AG04450 (cell line): Measurements from ENCODE around the gene ATG4D. TPM values are rescaled to one million over a fixed set of nuclear protein-coding genes. Genes with fewer than 3 reads are reported as not detected.

Experiments used
- CTCF ChIA-PET: fragments of 300-600, 350-600 bp; formaldehyde crosslinking; extraction: SDS; loops from one replicate; lab custom pipeline; 2022; ENCODE audit warnings: antibody characterized with exemption, inconsistent platforms; lab: Charles Lee
- POLR2A ChIA-PET: fragments of 350-600 bp; formaldehyde crosslinking; extraction: SDS; loops from one replicate; lab custom pipeline; 2021; ENCODE audit warnings: antibody characterized with exemption, inconsistent platforms; lab: Yijun Ruan, JAX
- DNase-seq: peaks from one replicate; pipeline ENCODE4 v3.0.0-alpha.2; 2011; ENCODE audit warnings: low read depth, low spot score
- H3K27ac ChIP-seq: one replicate; pipeline ENCODE4 v1.5.1; 2012; ENCODE audit warnings: low read depth, low read length, control low read depth
- H3K27me3 ChIP-seq: one replicate; pipeline ENCODE4 v1.6.0; 2012; ENCODE audit warnings: low read length; ENCODE audit not compliant: control insufficient read depth, insufficient read depth
- H3K4me3 ChIP-seq: 2 replicates; pipeline ENCODE4 v1.5.1; 2011; ENCODE audit warnings: mild to moderate bottlenecking, low read depth, low read length, control low read depth
- H3K9me3 ChIP-seq: 2 replicates; pipeline ENCODE4 v1.5.1; 2012; ENCODE audit warnings: low read length; ENCODE audit not compliant: control insufficient read depth, insufficient read depth
- CTCF ChIP-seq: IDR thresholded peaks from 2 replicates; pipeline ENCODE4 v1.5.1; 2011; ENCODE audit warnings: low read depth, low read length, control low read depth, inconsistent platforms
- polyA plus RNA-seq: library from polyadenylated mRNA; depleted of rRNA; stranded (reverse); fragments of >200 nt; gene quantifications from 2 replicates; pipeline ENCODE4 v1.2.3, GENCODE V29; 2011

ATG4D gene
- polyA plus RNA-seq, 1 experiment = 4.6 TPM

GRCh38 chr19:10501971-10502523, 41.7 kb upstream of the ATG4D start:
- Histone ChIP-seq H3K27ac (peak overlapping the region; percentile 92), H3K9me3 (no peaks in the 10 kb centered on the region; the same call in 1 of the 2 replicates), H3K4me3 (peak overlapping the region; percentile 82), H3K27me3 (no peaks in the 10 kb centered on the region)
- TF ChIP-seq CTCF = no peak
- ChIA-PET CTCF (no interaction called here), POLR2A (interaction anchor here (0.6 kb wide), 1 partner anchor 150 kb away, joined by 7 read pairs; no protein-coding TSS in a partner anchor)
- no peak for DNase-seq

GRCh38 chr19:10502524-10503001, 41.1 kb upstream of the ATG4D start:
- Histone ChIP-seq H3K4me3 (peak overlapping the region; percentile 82), H3K27me3 (no peaks in the 10 kb centered on the region), H3K9me3 (no peaks in the 10 kb centered on the region; the same call in 1 of the 2 replicates), H3K27ac (peak overlapping the region; percentile 92)
- TF ChIP-seq CTCF = no peak
- CTCF ChIA-PET = interaction anchor here (0.6 kb wide), 1 partner anchor 59 kb away, joined by 3 read pairs; no protein-coding TSS in a partner anchor
- POLR2A ChIA-PET = interaction anchor here (0.6 kb wide), 1 partner anchor 150 kb away, joined by 7 read pairs; no protein-coding TSS in a partner anchor
- DNase-seq = peak; percentile 38

GRCh38 chr19:10503002-10503789, 40.5 kb upstream of the ATG4D start, which contains the start of gene KEAP1:
Gene KEAP1, minus strand, starts transcription at chr19:10503356. Its CDS starts 3,323 bp downstream, at chr19:10500033.
- Histone ChIP-seq H3K27ac (peak within 1 kb of the TSS; percentile 92), H3K4me3 (peak within 1 kb of the TSS; percentile 82), H3K9me3 (no peaks in the 10 kb centered on the region; the same call in 1 of the 2 replicates), H3K27me3 (peaks cover 3% of the 10 kb centered on the region)
- POLR2A ChIA-PET = interaction anchor here (0.6 to 0.7 kb wide), 2 partner anchors 149 to 311 kb away, joined by 3 to 7 read pairs; no protein-coding TSS in a partner anchor
- TF ChIP-seq CTCF = no peak
- no peak for DNase-seq
- CTCF ChIA-PET = interaction anchor here (0.6 kb wide), 1 partner anchor 59 kb away, joined by 3 read pairs; no protein-coding TSS in a partner anchor

- Histone ChIP-seq H3K27me3 (peaks cover 3% of the 10 kb centered on the region), H3K4me3 (no peak overlapping the region), H3K27ac (no peak overlapping the region), H3K9me3 (no peaks in the 10 kb centered on the region; the same call in 1 of the 2 replicates)
- ChIA-PET POLR2A (no interaction called here), CTCF (interaction anchor here (0.5 to 1.4 kb wide), 10 partner anchors 18 to 139 kb away, joined by 3 to 6 read pairs (median 4); partner anchors contain the start of gene CDC37)
- DNase-seq = no peak
- peak; percentile 81 for TF ChIP-seq CTCF
Measured at GRCh38 chr19:10505583-10506229, 38.0 kb upstream of the ATG4D start.
